ENCODE results near the gene ZDHHC3.

- TF ChIP-seq, protein P1, sequence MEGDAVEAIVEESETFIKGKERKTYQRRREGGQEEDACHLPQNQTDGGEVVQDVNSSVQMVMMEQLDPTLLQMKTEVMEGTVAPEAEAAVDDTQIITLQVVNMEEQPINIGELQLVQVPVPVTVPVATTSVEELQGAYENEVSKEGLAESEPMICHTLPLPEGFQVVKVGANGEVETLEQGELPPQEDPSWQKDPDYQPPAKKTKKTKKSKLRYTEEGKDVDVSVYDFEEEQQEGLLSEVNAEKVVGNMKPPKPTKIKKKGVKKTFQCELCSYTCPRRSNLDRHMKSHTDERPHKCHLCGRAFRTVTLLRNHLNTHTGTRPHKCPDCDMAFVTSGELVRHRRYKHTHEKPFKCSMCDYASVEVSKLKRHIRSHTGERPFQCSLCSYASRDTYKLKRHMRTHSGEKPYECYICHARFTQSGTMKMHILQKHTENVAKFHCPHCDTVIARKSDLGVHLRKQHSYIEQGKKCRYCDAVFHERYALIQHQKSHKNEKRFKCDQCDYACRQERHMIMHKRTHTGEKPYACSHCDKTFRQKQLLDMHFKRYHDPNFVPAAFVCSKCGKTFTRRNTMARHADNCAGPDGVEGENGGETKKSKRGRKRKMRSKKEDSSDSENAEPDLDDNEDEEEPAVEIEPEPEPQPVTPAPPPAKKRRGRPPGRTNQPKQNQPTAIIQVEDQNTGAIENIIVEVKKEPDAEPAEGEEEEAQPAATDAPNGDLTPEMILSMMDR (IDR thresholded peaks at IDR 0.05; ENCODE audit: low read depth, low read length, poor library complexity, severe bottlenecking), result no peak
- no peak for TF ChIP-seq EZH2phosphoT487 (IDR thresholded peaks at IDR 0.05; ENCODE audit: borderline replicate concordance, low read length)
These were observed 34.9 kb upstream of the ZDHHC3 start for GRCh38 chr3:45010811-45011333.

Measured in DOHH2 (cell line).